CD1c-positive myeloid dendritic cell (primary cell): ENCODE measurements around the gene KRT2.

Experiments
- DNase-seq: peaks from one replicate; pipeline ENCODE4 v3.0.0-alpha.2; 2016; ENCODE audit errors: extremely low spot score

The KRT2 gene

GRCh38 chr12:52615912-52616311 is 36.1 kb downstream of the KRT2 start:
- DNase-seq: no peak

DNA sequence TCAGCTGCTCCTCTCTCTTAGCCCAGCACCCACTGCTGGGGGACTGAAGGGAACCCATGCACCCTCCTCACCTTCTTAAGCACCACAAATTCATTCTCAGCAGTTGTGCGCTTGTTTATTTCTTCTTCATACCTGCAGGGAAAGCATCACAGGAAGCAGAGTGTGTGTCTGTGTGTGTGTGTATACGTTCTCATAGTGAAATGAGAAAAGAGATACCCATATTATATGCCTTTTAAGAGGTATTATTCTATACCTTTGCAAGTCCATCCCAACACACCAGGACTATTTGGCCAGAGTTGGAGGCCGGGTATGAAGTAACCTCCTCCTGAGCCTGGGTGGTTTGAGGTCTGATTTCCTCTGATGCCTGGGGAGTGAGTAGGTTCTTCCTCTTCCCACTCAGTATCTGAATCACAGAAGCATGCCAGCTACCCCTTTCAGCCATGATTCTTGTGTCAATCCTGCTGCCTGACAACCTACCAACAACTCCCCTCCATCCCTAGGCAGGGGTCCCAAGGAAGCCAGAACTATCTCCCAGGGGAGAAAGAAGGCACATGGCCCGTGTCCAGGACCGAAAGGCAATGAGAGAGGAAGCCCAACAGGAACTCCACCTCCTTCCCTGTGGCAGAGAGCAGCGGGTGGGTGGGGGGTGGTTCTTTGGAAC is 36.7 kb downstream of the KRT2 start:
- DNase-seq: peak; percentile 66

DNA sequence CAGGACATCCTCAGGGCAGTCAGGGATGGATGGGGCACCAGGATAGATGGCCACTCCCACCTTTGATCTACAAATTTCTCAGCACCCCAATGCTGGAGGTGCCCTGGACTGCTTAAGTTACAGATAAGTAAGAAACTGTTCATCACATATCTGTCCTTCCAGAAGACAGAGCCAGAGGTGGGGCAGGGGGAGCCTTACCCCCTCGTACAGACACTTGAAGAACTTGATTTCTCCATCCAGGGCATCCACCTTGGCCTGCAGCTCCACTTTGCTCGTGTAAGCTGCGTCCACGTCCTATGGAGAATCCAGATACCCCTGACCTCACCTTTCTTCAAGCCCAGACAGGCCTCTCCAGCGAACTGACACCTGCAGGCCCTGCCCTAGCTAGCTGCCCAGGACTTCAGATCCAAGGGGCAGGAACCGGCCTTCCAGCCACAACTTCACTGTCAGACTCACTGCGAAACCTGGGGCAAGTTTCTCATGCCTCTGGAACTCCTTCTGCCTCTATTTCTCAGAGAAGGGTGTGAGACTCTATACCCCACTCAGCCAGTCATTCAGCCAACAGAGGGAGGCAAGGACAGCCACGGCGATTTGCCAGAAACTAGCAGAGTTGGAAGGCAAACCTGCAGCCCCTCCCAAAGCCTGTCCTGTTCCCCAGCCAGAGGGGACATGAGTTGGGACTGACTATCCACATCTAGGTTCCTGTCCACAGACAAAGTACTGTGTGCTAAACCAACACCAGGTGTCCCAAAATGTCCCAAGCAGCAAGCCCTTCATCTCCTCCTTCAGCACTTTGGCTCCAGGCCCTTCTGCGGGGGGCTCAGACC is 37.4 kb downstream of the KRT2 start:
- DNase-seq: peak; percentile 3

DNA sequence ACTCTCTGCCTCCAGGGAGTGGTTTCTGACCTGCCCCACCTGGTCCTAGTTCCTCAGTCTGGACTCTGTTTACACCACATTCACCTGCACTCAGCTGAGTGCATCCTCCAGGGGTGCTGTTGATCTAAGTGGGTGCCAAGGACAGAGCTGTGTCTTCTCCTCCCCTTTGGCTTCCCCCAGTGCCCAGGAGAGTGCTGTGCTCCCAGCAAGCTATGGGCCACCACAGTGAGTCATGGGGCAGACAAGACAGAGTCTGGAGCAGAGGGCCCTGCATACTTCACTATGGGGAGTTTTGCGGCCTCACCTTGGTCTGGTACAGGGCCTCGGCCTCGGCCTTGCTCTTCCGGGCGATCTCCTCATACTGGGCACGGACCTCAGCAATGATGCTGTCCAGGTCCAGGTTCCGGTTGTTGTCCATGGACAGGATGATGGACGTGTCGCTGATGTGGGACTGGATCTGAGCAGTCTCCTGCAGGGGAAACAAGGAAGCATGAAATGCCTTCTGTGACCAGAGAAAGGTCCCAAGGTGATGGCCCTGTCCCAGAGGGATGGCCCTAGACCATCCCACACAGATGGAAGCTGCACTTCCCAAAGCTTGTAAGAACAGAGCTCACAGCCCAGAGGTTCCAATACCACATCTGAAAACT is 38.5 kb downstream of the KRT2 start:
- DNase-seq: no peak

DNA sequence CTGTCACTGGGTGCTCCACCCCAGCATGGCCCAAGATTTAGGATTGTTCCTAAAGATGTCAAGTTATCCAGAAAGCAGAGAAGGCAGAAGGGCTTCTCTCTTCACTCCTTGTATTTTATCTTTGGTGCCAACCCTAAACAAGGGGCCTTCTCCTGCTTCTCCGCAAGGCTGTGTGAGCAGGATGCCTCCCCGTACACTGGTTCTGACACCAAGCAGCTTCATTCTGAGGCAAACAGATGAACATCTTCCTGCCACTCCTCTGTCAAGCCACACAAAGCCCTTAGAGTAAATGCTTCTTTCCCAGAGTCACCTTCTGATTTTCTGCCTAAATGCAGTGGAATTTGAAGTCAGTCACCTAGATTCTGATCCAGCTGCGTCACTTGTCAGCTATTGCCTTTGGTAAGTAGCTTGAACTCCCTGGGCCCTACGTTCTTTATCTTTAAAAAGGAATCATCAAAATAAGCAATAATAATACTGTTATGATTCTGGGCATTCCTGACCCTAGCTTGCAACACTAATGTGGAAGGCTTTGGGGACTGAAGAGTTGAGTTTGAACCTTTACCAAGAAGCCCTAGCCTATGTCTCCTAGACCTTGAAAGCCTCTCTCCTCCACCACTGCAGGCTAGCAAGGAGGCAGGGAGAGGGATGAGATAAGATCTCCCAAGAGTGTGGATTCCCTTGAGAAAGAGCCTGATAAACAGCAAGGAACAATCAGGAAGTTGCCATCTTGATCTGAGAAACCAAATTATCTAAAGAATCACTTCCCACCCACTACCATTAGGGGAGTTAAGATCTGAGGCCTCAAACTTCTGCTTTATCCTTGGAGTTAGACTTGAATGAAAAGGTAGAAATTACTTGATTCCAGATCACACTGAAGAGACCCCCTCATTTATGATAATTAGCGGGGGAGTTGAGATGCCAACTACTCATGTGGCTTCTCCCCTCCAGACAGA is 39.3 kb downstream of the KRT2 start:
- DNase-seq: peak; percentile 28

- no peak for DNase-seq
Measured at GRCh38 chr12:52611080-52611468, 40.9 kb downstream of the KRT2 start.

DNA sequence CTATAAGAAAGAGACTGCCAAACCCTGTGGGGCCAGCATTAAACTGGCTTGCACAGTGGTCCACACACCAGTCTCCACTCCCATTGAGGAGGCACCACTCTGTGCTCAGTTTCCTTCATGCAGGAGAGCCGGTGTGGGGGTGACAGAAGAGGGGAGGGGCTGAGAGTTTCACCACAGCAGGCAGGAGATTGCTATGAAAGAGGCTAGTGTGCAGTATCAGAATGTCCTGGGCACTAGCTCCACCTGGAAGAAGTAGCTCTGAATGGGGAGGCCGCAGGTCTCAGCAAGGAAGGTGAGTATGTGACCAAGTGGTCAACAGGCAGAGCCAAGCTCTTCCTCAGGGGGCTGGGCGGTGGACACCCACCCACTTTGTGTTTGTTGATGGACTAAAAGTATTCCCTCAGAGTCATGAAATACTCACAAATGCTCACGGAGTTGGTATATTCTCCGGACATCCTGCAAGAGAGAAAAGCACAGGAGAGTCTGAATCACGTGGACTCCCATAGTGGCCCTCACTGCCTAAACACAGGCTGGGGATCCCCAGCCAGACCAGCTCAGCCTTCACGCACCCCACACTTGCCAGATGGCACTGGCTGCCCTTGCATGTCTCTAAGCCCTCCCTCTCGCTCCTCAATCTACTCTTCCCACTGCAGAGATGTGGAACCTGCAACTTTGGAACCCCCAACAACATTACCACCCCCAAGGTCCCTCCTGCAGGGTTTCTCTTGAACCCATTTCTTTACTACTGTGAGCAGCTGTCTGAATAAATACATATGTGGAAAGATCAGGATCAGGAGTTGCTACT is 43.0 kb downstream of the KRT2 start:
- DNase-seq: no peak

DNA sequence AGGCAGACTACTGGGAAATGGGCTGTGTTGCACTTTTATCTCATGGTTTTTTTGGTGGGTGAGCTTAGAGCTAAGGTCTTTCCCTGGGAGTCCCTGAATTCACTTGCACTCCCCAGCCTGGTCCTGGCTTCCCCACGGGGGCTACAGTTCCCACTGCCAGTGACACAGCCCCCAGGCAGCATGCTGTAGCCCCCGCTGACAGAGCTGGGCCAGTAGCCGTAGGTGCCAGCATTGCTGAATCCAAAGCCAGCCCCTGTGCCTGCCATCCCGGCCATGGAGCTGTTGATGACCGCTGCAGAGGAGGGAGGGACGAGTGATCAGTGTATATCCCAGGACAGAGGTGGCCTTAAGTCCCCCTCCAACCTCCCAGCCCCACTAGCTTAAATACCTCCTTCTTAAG is 43.9 kb downstream of the KRT2 start:
- no peak for DNase-seq

GRCh38 chr12:52607314-52607713 is 44.7 kb downstream of the KRT2 start:
- no peak for DNase-seq

- DNase-seq: no peak
Measured at GRCh38 chr12:52606581-52607218, 45.3 kb downstream of the KRT2 start.

- no peak for DNase-seq
Measured at GRCh38 chr12:52606096-52606495, 45.9 kb downstream of the KRT2 start.

- DNase-seq: no peak
Measured at GRCh38 chr12:52605542-52605941, 46.5 kb downstream of the KRT2 start.

- DNase-seq: no peak
Measured at GRCh38 chr12:52604859-52605258, 47.2 kb downstream of the KRT2 start.

DNA sequence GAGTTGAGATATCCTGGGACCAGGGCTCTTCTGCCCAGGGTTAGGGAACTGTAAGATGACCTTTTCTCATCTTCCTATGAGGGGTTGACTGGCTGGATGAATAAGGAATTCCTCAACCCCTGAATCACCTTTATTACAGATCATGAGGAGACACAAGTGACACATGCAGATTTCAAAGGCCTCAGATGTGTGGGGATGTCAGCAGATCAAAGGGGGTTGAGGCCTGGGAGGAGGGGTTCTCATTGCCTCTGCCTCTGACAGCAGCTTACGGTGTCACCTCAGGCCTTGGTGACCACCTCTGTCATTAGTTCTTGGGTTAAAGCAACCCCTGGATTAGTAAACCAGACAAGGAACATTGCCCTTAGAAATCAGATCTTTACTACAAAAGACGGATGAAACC is 48.7 kb downstream of the KRT2 start:
- no peak for DNase-seq

DNA sequence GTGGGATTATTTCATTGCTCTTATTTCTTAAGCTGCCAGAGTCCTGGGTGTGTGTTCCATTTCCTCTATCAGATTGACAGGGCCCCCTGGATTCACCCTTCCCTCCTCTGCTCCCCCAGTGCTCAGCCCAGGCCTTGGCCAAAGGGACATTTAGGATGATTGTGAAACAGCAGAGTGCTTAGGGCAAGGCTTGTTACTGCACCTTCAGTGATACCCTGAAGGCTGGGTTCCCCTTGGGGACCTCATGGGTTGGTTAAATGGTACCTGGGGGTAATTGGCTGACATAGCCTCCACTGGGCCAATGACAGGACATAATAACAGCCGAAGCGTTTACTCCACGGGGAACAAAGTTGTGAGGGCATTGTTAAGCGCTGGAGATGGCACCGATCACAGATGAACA is 49.5 kb downstream of the KRT2 start:
- no peak for DNase-seq

- DNase-seq: no peak
Measured at GRCh38 chr12:52601671-52602070, 50.3 kb downstream of the KRT2 start.

DNA sequence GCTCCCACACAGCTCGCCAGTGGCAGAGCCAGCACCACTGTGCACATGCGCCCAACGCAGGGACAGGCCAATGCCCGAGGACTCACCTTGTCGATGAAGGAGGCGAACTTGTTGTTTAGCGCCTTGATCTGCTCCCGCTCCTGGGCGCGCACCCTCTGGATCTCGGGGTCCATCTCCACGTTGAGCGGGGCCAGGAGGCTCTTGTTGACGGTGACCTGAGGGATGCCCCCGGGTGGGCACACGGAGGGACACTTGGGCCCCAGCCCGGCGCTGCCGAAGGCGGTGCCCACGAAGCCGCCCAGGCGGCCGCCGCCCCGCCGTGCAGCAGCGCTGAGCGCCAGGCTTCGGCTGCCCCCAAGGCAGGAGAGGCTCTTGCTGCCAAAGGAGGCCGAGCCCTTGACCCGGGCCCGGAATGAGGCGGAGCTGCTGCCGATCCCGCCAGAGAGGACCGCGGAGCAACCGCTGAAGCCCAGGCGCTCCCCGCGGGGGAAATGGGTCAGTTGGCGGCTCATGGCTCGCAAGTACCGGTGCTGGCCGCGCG is 51.0 kb downstream of the KRT2 start, which contains the start of gene KRT72:
TSS of gene KRT72 (minus strand) at position 523 of the 541 bp plus-strand sequence. CDS start at position 512, 11 bp downstream.
- DNase-seq: no peak

DNA sequence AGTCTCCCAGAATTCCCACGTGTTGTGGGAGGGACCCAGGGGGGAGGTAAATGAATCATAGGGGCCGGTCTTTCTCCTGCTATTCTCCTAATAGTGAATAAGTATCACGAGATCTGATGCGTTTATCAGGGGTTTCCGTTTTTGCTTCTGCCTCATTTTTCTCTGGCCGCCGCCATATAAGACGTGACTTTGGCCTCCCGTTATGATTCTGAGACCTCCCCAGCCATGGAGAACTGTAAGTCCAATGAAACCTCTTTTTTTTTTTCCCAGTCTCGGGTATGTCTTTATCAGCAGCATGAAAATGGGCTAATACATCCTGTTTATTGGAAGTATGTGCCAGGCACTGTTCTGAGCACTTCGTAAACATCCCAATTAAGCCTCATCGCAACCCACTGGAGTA is 51.5 kb downstream of the KRT2 start:
- DNase-seq: no peak

DNA sequence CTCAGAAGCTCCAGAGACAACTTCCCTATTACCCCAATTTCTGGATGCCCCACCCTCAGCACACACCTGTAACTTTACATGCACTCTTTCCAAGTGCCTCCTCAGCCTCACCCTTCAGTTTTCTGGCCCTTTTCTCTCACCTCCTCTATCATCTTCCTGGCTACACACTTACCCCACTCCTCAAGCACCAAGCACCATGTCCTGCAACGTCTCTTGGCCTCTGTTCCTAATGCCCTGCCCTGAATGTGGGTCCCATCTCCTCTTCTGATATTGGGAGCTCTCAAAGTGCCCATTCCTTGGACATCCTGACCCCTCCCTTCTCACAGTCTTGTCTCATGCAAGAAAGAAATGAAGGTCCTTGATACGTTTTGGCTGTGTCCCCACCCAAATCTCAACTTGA is 51.9 kb downstream of the KRT2 start:
- no peak for DNase-seq

DNA sequence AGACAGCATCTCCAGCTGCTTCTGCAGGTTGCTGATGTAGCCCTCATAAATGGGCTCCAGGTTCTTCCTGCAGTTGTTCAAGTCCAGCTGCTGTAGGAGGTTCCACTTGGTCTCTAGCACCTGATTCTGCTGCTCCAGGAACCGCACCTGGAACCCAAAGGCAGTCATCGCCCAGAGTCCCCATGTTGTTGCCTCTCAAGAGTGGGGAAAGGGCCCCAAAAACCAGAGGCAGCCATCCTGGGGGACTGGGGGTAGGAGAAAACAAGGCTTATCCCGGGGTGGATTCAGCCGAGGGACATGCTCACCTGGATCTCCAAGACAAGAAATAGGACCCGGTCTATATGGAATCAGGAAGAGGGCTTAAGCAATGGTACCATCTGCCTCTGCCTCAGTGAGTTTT is 53.0 kb downstream of the KRT2 start:
- no peak for DNase-seq
